ENCODE measurements around the gene ELMO3. TPM values are rescaled to one million over a fixed set of nuclear protein-coding genes. Genes with fewer than 3 reads are reported as not detected.

ELMO3 gene
- polyA plus RNA-seq, 1 donor from 2014 or later = 2.2 TPM

DNA sequence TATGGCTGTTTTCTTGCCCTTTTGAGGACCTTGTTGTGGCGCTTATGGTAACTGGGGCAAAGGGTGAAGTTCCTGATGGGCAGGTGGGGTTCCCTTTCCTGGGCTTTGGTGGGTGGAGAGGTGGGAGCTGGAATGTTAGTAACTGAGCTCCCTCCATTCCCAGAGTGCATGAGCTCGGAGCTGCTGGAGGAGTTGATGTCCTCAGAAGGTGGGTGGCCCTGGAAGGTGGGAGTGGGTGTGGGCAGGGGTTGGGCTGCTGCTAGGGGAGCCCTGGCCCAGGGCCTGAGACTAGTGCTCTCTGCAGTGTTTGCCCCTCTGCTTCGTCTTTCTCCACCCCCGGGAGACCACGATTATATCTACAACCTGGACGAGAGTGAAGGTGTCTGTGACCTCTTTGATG lies 1.2 kb upstream of the ELMO3 start:
- no peak overlapping the region for H3K9ac ChIP-seq (ENCODE audit: low read length)
- no peaks in the 10 kb centered on the region for H3K9me2 ChIP-seq (ENCODE audit: insufficient read depth, low read length)
- H3K27me3 ChIP-seq (ENCODE audit: insufficient read depth, low read depth, low read length) = no peaks in the 10 kb centered on the region
- no peaks in the 10 kb centered on the region for H3K36me3 ChIP-seq (ENCODE audit: insufficient read depth, low read length)
- no peak for TF ChIP-seq EP300 (conservative IDR thresholded peaks at IDR 0.05; ENCODE audit: poor library complexity, severe bottlenecking)
- no peak overlapping the region for H3K4me3 ChIP-seq (ENCODE audit: low read length)
- no peaks in the 10 kb centered on the region for H3F3A ChIP-seq (ENCODE audit: insufficient read depth, low read length, poor library complexity, severe bottlenecking)
- peaks cover 9% of the 10 kb centered on the region for H3K79me2 ChIP-seq (replicated peaks; ENCODE audit: insufficient read depth, low read length)
- no peaks in the 10 kb centered on the region for H3K9me3 ChIP-seq (ENCODE audit: low read length)
- H3K4me2 ChIP-seq (ENCODE audit: low read length) = no peak overlapping the region
- no peak overlapping the region for H3K27ac ChIP-seq (ENCODE audit: low read length)
- no peak overlapping the region for H2AFZ ChIP-seq (ENCODE audit: low read depth, low read length)
- no peaks in the 10 kb centered on the region for H4K20me1 ChIP-seq (ENCODE audit: insufficient read depth)

DNA sequence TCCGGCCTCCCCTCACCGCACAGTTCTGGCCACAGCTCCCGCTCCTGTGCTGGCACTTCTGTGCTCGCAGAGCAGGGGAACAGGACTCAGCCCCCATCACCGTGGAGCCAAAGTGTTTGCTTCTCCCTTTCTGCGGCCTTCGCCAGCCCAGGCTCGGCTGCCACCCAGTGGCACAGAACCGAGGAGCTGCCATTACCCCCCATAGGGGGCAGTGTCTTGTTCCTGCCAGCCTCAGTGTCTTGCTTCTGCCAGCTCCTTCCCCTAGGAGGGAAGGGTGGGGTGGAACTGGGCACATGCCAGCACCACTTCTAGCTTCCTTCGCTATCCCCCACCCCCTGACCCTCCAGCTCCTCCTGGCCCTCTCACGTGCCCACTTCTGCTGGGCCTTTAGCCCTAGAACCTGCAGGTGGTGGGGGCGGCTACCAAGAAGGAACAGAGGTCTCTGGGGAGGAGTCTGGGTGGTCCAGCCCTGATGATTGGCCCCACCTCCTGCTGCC lies 645 bp upstream of the ELMO3 start:
- H3K9me2 ChIP-seq (ENCODE audit: insufficient read depth, low read length) = no peaks in the 10 kb centered on the region
- TF ChIP-seq POLR2AphosphoS5 (IDR thresholded peaks at IDR 0.05) (no peak), TAF1 (IDR thresholded peaks at IDR 0.05; ENCODE audit: low read depth) (no peak), SMC3 (conservative IDR thresholded peaks at IDR 0.05; ENCODE audit: poor library complexity) (no peak)
- TF ChIP-seq, protein P1, sequence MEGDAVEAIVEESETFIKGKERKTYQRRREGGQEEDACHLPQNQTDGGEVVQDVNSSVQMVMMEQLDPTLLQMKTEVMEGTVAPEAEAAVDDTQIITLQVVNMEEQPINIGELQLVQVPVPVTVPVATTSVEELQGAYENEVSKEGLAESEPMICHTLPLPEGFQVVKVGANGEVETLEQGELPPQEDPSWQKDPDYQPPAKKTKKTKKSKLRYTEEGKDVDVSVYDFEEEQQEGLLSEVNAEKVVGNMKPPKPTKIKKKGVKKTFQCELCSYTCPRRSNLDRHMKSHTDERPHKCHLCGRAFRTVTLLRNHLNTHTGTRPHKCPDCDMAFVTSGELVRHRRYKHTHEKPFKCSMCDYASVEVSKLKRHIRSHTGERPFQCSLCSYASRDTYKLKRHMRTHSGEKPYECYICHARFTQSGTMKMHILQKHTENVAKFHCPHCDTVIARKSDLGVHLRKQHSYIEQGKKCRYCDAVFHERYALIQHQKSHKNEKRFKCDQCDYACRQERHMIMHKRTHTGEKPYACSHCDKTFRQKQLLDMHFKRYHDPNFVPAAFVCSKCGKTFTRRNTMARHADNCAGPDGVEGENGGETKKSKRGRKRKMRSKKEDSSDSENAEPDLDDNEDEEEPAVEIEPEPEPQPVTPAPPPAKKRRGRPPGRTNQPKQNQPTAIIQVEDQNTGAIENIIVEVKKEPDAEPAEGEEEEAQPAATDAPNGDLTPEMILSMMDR (IDR thresholded peaks at IDR 0.05; ENCODE audit: poor library complexity, severe bottlenecking) = peak; percentile 40
- no peak overlapping the region for H3K9ac ChIP-seq (ENCODE audit: low read length)
- H3K36me3 ChIP-seq (ENCODE audit: insufficient read depth, low read length) = no peaks in the 10 kb centered on the region
- no peak overlapping the region for H3K27ac ChIP-seq (ENCODE audit: low read length)
- H4K20me1 ChIP-seq (ENCODE audit: insufficient read depth) = no peaks in the 10 kb centered on the region
- H3F3A ChIP-seq (ENCODE audit: insufficient read depth, low read length, poor library complexity, severe bottlenecking) = no peaks in the 10 kb centered on the region
- H3K4me2 ChIP-seq (ENCODE audit: low read length) = no peak overlapping the region
- H2AFZ ChIP-seq (ENCODE audit: low read depth, low read length) = no peak overlapping the region
- H3K4me3 ChIP-seq (ENCODE audit: low read length) = no peak overlapping the region
- peaks cover 3% of the 10 kb centered on the region for H3K79me2 ChIP-seq (replicated peaks; ENCODE audit: insufficient read depth, low read length)
- H3K9me3 ChIP-seq (ENCODE audit: low read length) = no peaks in the 10 kb centered on the region
- no peaks in the 10 kb centered on the region for H3K27me3 ChIP-seq (ENCODE audit: insufficient read depth, low read depth, low read length)

DNA sequence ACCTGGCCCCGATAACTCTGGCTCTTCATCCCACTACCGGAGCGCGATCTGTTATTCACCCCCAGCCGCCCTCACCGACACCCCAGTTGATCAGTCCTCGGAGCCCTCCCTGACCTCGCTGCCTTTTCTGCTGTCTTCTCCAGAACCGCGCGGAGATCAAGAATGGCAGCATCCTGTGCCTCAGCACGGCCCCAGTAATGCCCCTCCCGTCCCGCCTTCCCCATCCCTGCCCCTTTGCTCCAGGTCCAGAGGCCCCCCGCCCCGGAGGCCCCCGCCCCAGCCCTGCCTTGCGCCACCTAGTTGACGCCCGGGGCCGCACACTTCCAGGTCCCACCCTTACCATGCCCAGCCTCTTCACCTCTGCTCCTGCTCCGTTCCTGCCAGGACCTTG lies 872 bp downstream of the ELMO3 start:
- Histone ChIP-seq H3K4me2 (ENCODE audit: low read length) (no peak overlapping the region), H3K4me3 (ENCODE audit: low read length) (no peak overlapping the region), H4K20me1 (ENCODE audit: insufficient read depth) (no peaks in the 10 kb centered on the region), H3K9me3 (ENCODE audit: low read length) (no peaks in the 10 kb centered on the region), H2AFZ (ENCODE audit: low read depth, low read length) (no peak overlapping the region), H3K36me3 (ENCODE audit: insufficient read depth, low read length) (no peaks in the 10 kb centered on the region), H3F3A (ENCODE audit: insufficient read depth, low read length, poor library complexity, severe bottlenecking) (no peaks in the 10 kb centered on the region), H3K27ac (ENCODE audit: low read length) (no peak overlapping the region), H3K9me2 (ENCODE audit: insufficient read depth, low read length) (no peaks in the 10 kb centered on the region), H3K79me2 (replicated peaks; ENCODE audit: insufficient read depth, low read length) (no peaks in the 10 kb centered on the region), H3K27me3 (ENCODE audit: insufficient read depth, low read depth, low read length) (no peaks in the 10 kb centered on the region), H3K9ac (ENCODE audit: low read length) (no peak overlapping the region)
- TF ChIP-seq, protein P1 (IDR thresholded peaks at IDR 0.05; ENCODE audit: poor library complexity, severe bottlenecking) = no peak
- TF ChIP-seq, protein P2, sequence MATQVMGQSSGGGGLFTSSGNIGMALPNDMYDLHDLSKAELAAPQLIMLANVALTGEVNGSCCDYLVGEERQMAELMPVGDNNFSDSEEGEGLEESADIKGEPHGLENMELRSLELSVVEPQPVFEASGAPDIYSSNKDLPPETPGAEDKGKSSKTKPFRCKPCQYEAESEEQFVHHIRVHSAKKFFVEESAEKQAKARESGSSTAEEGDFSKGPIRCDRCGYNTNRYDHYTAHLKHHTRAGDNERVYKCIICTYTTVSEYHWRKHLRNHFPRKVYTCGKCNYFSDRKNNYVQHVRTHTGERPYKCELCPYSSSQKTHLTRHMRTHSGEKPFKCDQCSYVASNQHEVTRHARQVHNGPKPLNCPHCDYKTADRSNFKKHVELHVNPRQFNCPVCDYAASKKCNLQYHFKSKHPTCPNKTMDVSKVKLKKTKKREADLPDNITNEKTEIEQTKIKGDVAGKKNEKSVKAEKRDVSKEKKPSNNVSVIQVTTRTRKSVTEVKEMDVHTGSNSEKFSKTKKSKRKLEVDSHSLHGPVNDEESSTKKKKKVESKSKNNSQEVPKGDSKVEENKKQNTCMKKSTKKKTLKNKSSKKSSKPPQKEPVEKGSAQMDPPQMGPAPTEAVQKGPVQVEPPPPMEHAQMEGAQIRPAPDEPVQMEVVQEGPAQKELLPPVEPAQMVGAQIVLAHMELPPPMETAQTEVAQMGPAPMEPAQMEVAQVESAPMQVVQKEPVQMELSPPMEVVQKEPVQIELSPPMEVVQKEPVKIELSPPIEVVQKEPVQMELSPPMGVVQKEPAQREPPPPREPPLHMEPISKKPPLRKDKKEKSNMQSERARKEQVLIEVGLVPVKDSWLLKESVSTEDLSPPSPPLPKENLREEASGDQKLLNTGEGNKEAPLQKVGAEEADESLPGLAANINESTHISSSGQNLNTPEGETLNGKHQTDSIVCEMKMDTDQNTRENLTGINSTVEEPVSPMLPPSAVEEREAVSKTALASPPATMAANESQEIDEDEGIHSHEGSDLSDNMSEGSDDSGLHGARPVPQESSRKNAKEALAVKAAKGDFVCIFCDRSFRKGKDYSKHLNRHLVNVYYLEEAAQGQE (IDR thresholded peaks at IDR 0.05; ENCODE audit: borderline replicate concordance) = no peak
- TF ChIP-seq EZH2 (IDR thresholded peaks at IDR 0.05; ENCODE audit: borderline replicate concordance, insufficient read depth, low read length, poor library complexity, severe bottlenecking) = no peak
- TF ChIP-seq EP300 (conservative IDR thresholded peaks at IDR 0.05; ENCODE audit: poor library complexity, severe bottlenecking) = no peak
- no peak for TF ChIP-seq RAD21 (conservative IDR thresholded peaks at IDR 0.05)
- TF ChIP-seq SMC3 (conservative IDR thresholded peaks at IDR 0.05; ENCODE audit: poor library complexity) = no peak
- TF ChIP-seq TAF1 (IDR thresholded peaks at IDR 0.05; ENCODE audit: low read depth) = no peak
- no peak for TF ChIP-seq MXI1 (conservative IDR thresholded peaks at IDR 0.05; ENCODE audit: poor library complexity, severe bottlenecking)
- TF ChIP-seq POLR2AphosphoS5 (IDR thresholded peaks at IDR 0.05) = no peak

All from neural cell (in vitro differentiated cells).